ENCODE measurements around the gene KRTAP5-9.

The KRTAP5-9 gene

DNA sequence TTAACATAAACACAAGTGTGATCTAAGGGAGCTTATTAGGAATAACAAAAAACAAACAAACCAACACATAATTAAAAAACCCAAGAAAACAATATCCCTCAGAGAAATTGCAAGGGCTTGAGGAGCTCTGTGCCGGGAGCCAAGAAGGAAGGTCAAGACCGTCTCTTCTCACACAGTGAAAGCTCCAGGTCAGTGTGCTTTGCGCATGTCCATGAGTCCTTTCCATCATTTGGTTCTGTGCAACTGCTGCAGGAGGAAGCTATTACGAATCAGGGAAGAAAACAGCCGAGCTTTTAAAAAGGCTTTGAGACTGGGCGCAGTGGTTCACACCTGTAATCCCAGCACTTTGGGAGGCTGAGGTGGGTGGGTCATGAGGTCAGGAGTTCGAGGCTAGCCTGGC, 5.8 kb upstream of the KRTAP5-9 start:
- in situ Hi-C loops (cut with MboI; ENCODE audit: low pct_unique_long_range_greater_than_20kb, low sequenced_read_pairs, unreplicated experiment): no loop called here
- DNase-seq (ENCODE audit: low spot score): no peak
- TF ChIP-seq CTCF (IDR thresholded peaks at IDR 0.05; ENCODE audit: extremely low read depth, insufficient read depth, missing control alignments): no peak

DNA sequence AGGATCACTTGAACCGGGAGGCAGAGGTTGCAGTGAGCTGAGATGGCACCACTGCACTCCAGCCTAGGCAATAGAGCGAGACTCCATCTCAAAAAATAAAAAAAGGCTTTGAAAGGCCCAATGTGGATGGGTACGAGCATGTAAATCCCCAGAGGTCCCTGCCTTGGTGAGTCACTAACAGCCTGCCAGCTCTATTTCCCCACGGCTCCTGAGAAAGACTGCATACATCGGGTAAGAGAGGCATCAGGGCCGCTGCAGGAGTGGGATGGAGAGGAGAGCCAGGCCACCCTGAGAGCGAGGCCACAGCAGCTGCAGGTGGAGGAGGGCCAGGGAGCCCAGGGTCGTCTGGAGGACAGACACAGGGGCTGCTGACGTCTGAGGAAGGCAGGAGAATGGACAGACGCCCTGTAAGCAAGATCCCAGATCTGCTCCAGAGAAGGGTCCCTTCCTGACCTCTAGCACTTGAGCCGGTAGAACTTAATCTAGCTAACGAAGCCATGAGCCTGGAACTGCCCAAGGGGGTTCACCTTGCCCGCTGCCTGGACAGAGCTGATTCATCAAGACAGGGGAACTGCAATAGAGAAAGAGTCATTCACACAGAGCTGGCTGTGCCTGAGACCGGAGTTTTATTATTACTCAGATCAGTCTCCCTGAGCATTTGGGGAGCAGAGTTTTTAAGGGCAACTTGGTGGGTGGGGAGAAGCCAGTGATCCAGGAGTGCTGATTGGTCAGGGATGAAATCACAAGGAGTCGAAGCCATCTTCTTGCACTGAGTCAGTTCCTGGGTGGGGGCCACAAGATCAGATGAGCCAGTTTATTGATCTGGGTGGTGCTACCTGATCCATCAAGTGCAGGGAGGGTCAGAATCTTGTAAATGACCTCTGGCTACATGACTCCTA, 5.1 kb upstream of the KRTAP5-9 start:
- TF ChIP-seq CTCF (IDR thresholded peaks at IDR 0.05; ENCODE audit: extremely low read depth, insufficient read depth, missing control alignments): no peak
- no peak for DNase-seq (ENCODE audit: low spot score)
- in situ Hi-C loops (cut with MboI; ENCODE audit: low pct_unique_long_range_greater_than_20kb, low sequenced_read_pairs, unreplicated experiment): no loop called here

DNA sequence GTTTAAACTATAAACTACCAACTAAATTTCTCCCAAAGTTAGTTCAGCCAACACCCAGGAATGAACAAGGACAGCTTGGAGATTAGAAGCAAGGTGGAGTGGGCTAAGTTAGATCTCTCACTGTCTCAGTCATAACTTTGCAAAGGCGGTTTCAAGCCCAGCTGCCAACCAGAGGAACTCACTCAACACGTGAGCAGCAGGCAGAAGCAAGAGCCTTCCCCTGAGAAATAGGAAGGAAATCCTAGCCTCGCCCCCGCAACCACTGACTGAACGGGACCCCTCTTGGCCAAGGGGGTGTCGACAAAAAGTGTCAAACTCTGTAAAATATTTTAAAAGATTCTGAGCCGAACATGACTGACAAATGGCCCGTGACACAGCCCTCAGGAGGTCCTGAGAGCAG, 4.4 kb upstream of the KRTAP5-9 start:
- in situ Hi-C loops (cut with MboI; ENCODE audit: low pct_unique_long_range_greater_than_20kb, low sequenced_read_pairs, unreplicated experiment): no loop called here
- TF ChIP-seq CTCF (IDR thresholded peaks at IDR 0.05; ENCODE audit: extremely low read depth, insufficient read depth, missing control alignments): no peak
- DNase-seq (ENCODE audit: low spot score): no peak

DNA sequence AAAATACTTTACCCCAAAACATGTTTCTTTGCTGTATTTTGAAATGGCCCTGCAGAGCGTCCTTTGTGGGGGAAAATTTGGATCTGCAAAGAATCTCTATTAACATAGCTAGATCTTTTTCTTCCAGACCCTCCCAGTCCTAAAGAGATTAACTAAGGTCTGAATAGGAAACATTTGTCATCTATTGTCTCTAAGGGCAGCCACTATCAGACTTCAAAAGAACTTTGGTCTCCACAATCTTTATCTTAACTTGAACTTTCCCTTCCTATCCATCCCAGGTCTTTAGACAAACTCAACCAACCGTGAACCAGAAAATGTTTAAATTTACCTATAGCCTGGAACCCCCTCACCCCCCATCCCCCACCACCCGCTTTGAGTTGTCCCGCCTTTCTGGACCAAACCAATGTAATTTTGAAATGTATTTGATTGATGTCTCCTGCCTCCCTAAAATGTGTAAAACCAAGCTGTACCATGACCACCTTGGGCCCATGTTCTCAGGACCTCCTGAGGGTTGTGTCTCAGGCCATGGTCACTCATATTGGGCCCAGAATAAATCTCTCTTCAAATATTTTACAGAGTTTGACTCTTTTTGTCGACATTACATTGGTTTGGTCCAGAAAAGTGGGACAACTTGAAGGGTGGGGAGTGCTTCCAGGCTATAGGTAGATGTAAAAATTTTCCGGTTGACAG, 3.5 kb upstream of the KRTAP5-9 start:
- DNase-seq (ENCODE audit: low spot score): no peak
- in situ Hi-C loops (cut with MboI; ENCODE audit: low pct_unique_long_range_greater_than_20kb, low sequenced_read_pairs, unreplicated experiment): no loop called here
- no peak for TF ChIP-seq CTCF (IDR thresholded peaks at IDR 0.05; ENCODE audit: extremely low read depth, insufficient read depth, missing control alignments)

DNA sequence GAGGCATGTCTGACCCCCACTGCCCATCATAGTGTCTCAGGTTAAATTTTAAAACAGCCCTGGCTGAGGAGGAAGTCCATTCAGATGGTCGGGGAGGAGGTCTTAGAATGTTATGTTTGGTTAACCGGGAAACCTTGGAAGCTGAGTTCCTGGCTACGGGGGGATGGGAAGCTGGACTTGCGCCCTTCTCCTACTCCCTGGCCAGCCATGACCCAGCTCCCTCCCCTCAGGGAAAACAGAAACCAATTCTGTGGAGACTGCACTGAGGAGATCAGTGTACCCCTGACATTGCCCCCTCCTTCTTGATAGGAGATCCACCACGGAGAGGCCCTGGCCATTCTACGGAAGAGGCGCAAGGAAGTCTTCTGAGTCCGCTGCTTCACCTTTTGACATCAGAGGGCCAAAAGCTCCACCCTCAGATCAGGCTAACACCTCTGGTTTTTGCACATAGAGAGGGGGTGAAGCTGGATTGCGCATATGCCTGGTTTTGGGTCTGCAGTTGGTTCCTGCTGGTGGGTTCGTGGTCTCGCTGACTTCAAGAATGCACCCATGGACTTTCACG, 2.7 kb upstream of the KRTAP5-9 start:
- DNase-seq (ENCODE audit: low spot score): no peak
- in situ Hi-C loops (cut with MboI; ENCODE audit: low pct_unique_long_range_greater_than_20kb, low sequenced_read_pairs, unreplicated experiment): no loop called here
- TF ChIP-seq CTCF (IDR thresholded peaks at IDR 0.05; ENCODE audit: extremely low read depth, insufficient read depth, missing control alignments): no peak

DNA sequence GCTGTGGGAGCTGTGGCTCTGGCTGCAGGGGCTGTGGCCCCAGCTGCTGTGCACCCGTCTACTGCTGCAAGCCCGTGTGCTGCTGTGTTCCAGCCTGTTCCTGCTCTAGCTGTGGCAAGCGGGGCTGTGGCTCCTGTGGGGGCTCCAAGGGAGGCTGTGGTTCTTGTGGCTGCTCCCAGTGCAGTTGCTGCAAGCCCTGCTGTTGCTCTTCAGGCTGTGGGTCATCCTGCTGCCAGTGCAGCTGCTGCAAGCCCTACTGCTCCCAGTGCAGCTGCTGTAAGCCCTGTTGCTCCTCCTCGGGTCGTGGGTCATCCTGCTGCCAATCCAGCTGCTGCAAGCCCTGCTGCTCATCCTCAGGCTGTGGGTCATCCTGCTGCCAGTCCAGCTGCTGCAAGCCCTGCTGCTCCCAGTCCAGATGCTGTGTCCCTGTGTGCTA, 514 bp downstream of the KRTAP5-9 start:
- no peak for TF ChIP-seq CTCF (IDR thresholded peaks at IDR 0.05; ENCODE audit: extremely low read depth, insufficient read depth, missing control alignments)
- in situ Hi-C loops (cut with MboI; ENCODE audit: low pct_unique_long_range_greater_than_20kb, low sequenced_read_pairs, unreplicated experiment): no loop called here
- no peak for DNase-seq (ENCODE audit: low spot score)
